GM18517 (cell line): ENCODE data around the gene PFDN5.
"Not testable (repeated sequence)": the region's sequence is repeated elsewhere in the genome, so short reads cannot be mapped to it uniquely, and the experiment has no call there.

Experiments
- ATAC-seq: cut with Tn5 transposase; IDR thresholded peaks from one replicate; pipeline ENCODE4 v1.9.1; 2021; ENCODE audit warnings: mild to moderate bottlenecking, moderate library complexity; ENCODE audit not compliant: unreplicated experiment

Gene PFDN5

DNA sequence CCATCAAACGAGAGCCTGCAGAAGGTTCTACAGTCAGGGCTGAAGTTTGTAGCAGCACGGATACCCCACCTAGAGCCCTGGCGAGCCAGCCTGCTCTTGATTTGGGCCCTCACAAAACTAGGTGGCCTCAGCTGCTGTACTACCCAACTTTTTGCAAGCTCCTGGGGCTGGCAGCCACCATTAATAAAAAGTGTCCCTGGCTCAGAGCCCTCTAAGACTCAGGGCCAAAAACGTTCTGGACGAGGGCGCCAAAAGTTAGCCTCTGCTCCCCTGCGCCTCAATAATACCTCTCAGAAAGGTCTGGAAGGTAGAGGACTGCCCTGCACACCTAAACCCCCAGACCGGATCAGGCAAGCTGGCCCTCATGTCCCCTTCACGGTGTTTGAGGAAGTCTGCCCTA, 8.9 kb upstream of the PFDN5 start:
- ATAC-seq: no peak

DNA sequence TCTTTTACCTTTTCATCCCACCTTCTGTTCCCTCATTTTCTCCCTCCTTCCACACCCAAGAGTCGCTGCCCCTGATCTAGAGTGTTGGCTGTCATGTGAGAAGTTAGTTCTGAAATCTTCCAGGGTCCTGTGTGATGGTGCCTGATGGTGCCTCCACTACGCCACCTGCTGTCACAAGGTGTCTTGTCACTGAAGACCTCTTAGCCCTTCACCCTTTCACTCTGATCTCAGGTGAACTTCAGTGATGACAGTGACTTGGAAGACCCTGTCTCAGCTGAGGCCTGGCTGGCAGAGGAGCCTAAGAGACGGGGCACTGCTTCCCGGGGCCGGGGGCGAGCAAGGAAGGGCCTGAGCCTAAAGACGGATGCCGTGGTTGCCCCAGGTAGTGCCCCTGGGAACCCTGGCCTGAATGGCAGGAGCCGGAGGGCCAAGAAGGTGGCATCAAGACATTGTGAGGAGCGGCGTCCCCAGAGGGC, 7.6 kb upstream of the PFDN5 start:
- no peak for ATAC-seq

DNA sequence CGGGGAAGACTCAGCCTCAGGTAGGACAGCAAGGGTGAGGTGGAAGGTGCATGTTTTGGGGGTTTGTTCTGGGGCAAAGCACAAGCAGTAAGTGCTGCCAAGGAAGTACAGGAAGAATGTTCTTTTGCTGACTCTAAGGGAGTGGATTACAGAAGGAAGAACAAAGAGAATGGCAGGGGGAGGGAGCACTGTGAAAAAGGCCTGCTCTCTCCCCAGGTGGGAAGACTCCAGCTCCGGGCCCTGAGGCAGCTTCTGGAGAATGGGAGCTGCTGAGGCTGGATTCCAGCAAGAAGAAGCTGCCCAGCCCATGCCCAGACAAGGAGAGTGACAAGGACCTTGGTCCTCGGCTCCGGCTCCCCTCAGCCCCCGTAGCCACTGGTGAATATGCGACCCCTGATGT, 7.0 kb upstream of the PFDN5 start:
- no peak for ATAC-seq

DNA sequence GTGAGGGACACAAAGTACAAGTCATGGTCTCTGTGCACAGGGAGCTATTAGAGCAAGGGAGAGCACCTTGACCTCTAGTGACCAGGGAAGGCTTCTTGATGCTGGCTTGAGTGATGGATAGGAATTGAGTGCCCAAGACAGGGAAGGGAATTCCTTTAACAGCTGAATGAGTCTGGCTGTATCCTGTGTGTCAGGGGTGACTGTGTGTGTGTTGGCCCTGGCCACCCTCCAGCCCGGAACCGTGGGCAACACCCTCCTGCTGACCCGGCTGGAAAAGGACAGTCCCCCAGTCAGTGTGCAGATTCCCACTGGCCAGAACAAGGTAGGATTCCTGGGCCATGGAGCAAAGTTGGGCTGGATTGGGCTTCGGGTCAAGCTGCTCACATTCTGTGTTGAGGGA, 5.5 kb upstream of the PFDN5 start:
- ATAC-seq: no peak

DNA sequence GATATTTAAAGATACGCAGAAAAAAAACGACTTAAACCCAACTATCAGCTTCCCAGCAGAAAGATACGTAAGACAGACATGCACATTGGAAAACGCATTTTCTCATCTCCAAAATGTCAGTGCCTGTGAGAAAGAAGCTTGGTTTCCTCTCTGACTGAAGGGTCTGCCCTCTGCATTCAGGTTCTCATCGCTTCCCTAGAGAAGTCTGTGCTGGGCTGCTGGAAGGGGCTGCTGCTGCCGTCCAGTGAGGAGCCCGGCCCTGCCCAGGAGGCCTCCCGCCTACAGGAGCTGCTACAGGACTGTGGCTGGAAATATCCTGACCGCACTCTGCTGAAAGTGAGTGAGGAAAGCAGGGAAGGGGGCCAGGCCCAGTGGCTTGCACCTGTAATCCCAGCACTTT, 4.7 kb upstream of the PFDN5 start:
- ATAC-seq: no peak

DNA sequence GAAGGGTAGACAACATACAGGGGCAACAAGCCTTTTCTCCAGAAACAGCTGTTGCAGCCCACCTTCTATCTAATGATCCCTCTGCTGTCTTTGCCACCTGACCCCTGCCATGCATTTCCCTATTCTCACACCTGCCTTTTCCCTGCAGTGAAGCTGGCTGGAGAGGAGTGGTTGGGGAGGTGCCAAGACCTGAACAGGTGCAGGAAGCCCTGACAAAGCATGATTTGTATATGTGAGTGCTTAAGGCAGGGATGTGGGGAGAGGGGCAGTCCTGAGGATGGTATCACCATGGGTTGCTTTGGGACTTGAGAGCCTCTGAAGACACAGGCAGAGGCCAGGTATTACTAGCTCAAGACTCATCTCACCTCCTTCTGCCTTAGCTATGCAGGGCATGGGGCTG, 2.9 kb upstream of the PFDN5 start:
- ATAC-seq: no peak

DNA sequence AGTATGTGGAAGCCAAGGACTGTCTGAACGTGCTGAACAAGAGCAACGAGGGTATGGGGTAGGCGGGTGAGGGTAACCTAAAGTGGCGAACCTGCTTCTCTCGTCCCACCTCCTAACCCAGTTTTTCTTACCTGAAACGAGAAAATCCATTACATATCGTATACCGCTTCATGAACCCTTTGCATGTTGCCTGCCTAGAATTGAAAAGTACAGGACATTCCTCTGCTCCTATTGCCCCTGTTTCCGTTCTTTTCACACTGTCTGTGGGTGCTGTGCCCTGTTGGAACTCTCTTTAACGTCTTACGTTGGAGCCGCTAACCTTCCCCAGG, 513 bp downstream of the PFDN5 start:
- ATAC-seq: no peak

DNA sequence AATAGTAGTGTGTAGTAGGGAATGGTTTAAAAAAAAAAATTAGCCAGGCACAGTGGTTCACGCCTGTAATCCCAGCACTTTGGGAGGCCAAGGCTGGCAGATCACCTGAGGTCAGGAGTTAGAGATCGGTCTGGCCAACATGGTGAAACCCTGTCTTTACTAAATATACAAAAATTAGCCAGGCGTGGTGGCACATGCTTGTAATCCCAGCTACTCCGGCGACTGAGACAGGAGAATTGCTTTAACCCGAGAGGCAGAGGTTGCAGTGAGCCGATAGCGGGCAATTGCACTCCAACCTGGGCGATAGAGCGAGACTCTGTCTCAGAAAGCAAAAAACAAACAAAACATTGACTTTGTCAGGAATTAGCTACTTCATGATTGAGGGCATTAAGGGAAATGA, 1.8 kb downstream of the PFDN5 start:
- not testable (repeated sequence) for ATAC-seq

DNA sequence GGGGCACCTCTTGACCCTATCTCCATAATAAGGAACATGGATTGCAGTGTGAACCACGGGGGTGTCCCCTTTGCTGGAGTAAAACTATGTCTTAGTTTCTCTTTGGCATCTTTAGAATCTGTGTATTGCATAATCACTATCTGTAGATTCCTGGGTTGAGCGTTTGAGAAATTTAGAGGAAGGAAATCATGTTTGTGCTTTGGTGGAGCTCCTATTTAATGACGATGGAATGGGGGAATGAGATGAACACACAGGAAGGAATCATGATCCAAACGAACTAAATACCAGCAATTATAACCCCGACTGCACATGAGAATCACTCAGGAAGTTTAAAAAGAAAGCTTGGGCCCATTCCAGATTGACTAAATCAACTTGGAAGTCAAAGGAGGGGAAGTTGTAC, 2.8 kb downstream of the PFDN5 start:
- ATAC-seq: no peak

DNA sequence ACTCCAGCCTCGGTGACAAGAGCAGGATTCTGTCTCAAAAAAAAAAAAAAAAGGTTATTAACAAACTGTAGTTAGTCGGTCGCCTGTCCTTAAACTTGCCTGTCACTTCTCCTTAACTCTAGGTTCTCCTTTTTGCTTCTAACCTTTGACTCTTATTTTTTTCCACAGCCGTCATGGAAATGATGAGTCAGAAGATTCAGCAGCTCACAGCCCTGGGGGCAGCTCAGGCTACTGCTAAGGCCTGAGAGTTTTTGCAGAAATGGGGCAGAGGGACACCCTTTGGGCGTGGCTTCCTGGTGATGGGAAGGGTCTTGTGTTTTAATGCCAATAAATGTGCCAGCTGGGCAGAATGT, 3.7 kb downstream of the PFDN5 start:
- no peak for ATAC-seq

DNA sequence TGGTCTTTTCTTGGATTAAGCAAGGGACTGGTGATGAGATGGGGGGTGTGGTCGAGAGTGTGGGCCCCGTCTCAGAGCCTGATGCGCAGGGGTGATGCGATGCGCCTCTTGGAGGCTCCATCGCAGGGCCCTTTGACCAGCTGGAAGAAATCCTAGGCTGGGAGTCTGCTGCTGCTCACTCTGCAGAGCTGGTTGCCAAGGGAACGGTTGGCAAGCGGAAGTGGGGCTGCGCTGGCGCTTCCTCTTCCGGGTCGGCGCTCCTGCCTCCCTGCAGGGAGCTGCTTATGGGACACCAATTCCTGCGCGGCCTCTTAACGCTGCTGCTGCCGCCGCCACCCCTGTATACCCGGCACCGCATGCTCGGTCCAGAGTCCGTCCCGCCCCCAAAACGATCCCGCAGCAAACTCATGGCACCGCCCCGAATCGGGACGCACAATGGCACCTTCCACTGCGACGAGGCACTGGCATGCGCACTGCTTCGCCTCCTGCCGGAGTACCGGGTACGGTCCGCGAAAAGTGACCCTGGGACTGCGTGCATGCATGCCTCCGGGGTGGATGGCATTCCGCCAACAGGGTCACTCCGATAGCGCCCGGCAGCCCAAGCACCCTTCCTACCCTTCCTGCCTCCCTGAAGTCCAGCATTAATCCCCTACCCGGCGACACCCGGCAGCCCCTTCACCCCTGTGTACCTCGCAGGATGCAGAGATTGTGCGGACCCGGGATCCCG, 4.3 kb downstream of the PFDN5 start, which contains the start of gene MYG1:
Gene MYG1 (plus strand): TSS at position 242 of the 727 bp plus-strand sequence. CDS start 43 bp downstream, at position 285.
- peak; percentile 64 for ATAC-seq

DNA sequence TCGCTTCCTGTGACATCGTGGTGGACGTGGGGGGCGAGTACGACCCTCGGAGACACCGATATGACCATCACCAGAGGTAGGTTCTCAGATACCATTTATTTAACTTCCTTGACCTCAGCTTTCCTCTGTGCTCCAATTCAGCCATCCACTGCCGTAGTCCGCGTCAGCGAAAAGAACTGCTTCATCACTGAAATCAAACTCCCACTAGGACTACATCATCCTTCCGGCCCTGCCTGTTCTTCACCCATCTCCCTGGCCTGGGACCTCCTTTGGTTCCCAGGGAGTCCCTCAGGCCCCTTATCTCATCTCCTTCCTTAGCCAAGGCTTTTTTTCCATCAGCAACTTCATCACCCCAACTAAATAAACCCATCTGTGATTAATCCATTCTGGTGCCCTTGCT, 4.8 kb downstream of the PFDN5 start:
- no peak for ATAC-seq

DNA sequence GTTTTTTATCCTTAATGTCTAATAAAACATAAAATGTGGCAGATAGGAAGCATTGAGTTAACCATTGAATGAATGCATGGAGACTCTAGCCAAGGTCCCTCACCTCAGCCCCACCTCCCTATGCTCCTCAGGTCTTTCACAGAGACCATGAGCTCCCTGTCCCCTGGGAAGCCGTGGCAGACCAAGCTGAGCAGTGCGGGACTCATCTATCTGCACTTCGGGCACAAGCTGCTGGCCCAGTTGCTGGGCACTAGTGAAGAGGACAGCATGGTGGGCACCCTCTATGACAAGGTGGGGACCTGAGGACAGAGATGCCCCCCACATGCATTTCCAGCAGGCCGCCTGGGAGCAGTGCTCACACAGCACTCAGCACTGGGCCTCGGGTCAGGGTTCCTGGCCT, 7.6 kb downstream of the PFDN5 start:
- ATAC-seq: no peak

DNA sequence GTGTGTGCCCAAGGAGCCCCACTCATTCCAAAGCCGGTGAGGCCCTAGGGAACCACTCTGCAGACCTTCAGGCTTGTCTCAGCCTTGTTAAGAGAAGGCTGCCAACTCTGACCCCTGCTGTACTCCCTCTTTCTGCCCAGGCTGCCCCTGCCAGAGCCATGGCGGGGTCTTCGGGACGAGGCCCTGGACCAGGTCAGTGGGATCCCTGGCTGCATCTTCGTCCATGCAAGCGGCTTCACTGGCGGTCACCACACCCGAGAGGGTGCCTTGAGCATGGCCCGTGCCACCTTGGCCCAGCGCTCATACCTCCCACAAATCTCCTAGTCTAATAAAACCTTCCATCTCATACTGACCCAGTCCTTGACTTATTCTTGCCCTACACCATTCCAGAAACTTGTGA, 11.5 kb downstream of the PFDN5 start:
- ATAC-seq: no peak

DNA sequence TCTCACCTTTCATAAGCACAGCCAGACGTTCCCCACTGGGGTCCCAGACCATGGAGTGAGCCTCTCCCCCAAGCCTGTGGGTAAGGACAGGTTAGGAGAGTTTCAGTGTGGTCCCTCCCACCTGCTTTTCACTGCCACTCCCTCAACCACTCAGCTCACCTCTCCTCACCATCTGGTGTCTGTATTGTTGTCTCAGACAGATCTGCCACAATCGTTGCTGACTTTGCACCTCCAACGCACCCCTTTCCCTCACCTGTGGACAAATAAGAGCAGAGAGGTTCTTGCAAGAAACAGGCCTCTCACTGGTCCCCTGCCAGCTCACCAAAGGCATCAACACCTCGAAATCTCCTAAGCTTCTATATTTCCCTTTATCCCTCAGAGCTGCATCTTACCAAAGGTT, 12.9 kb downstream of the PFDN5 start:
- no peak for ATAC-seq

DNA sequence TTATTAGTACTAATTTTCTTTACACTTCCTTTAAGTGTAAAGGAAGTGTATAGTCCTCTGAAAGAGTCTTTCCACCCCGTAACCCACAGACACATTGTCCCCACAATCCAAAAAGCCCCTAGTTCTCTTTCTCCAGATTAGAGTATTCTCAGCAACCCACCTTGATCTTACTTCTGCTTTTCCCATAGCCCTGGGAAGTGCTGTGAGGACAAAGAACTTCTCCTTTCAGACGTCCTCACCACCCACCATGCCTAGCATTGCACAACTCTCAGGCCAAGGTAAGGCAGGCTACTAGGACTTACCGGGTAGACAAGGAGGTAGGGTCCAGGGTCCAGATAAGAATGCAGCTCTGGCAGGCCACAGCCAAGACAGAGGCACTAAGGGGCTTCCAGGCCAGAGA, 18.7 kb downstream of the PFDN5 start:
- no peak for ATAC-seq

DNA sequence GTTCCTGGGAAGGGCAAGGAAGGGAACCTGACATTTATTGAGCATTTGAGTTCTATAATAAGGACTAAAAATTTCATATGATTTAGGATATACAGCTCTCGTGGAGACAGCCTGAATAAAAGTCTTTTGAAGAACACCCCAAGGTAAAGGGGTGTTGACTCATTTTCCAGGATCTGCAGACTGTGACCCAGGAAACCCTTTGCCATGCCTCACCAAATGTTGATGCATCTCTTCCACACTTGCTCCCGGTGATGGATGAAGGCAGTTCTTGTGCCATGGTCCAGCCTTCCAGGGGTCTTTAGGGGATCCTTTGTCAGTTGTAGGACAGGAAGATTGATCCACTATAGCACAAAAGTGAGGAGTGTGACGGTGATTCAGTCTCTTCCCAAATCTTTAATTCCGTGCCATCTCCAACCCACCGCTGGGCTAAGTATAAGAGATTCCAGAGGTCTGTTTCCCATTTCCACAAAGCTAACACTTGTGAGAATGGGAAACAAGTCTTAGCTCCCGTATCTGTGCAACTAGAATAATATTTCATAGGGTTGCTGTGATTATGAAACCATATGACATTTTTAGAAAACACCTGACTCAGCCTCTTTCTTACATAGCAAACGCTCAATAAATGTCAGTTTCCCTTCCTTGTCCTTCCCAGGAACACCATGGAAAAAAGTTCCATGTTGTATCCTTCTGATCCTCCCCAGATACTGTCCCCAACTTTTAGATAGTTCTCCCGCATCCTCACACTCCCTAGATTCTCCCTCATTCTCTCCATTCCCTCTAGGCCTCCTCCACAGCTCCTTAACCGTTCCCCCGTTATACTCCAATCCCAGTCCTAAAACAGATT, 25.2 kb downstream of the PFDN5 start:
- ATAC-seq: no peak

DNA sequence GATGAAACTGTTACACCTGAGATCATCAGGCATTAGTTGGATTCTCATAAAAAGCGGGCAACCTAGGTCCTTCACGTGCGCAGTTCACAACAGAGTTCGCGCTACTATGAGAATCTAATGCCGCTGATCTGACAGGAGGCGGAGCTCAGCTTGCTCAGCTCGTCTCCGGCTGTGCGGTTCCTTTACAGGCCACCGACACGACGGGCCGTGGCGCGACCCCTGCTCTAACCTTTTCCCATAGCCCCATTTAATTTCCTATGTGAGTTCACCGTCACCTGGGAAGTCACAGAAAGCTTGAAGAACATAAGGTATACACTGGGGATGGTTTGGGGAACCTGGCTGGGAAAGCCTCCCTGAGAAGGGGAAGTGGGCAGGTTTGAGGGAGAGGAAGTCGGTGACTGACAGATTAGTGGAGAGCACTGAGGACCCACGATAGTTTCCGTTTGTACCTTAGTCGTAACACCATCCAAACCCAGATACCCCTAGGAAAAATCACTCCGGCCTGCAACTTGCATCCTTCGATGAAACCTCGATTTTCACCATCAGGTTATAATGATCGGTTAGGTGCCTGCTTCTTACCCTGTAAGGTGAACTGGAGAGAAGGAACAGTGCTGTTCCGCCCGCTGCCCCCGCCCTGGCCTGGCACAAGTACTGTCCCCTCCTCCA, 28.9 kb downstream of the PFDN5 start:
- peak; percentile 28 for ATAC-seq

DNA sequence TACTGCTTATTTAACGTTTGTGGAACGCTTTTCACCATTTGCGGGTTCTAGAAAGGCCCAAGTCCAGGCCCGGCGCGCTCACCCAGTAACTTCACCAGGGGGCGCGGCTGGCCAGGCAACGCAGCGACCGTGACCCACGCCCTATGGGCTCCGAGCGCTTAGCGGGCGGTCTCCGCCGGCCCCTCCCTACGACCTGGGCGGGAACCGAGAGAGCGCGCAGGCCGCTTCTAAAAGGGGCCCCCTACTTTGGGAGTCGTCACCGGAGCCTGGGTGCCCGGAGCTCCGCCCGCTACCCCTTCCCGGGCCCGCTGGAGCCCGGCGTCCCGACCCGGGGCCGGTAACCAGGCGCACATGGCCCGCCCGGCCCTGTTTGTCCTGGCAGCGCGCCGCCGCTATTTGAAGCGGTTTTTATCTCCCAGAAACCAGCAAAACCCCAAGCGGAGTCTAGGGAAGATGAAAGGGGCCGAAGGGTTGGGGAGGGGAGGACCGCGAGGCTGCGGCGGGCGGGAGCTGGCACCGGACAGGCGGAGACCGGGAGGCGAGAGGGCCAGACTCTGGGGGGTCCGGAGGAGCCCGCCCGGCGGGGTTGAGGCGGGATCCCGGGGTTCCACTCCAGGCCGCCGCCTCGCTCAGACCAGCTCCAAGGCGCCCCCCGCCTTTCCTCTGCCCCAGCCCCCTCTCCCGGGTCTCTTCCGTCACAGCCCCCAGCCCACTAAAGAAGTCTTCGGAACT, 29.6 kb downstream of the PFDN5 start:
- peak; percentile 33 for ATAC-seq

DNA sequence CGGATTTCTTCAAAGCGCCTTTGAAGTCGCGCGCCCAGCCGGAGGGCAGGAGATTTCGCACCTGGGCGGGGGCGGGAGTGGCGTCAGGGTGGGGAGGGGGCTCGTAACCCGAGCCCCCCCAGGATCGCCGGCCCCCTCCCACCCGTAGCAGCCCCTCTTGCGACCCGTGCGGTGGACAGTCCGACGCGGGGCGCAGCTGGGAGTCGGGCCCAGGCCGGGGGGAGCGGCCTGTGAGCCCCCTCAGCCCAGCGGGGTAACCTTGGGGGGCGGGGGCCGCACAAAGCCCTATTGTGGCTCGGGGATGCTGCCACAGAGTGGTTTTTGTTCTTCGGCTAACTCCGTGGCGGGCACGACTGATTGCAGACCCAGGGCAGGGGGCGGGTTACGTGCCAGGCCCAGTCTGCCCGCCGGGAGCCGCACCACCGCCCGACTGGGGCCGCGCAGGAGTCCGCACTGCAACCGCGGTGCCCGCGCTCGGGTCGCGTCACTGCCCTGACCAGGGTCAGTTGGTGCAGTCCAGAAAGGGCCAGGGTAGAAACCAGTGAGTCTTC, 30.2 kb downstream of the PFDN5 start:
- no peak for ATAC-seq
